IPS-20b (cell line): Measurements from ENCODE around the gene XPO6.

Source experiments
- H3K27ac ChIP-seq: one replicate; pipeline ENCODE4 v1.5.1; 2013; ENCODE audit warnings: low read length
- H3K27me3 ChIP-seq: 2 replicates; pipeline ENCODE4 v1.6.1; 2013; ENCODE audit warnings: mild to moderate bottlenecking, low read length, inconsistent platforms; ENCODE audit not compliant: insufficient read depth
- H3K36me3 ChIP-seq: 2 replicates; pipeline ENCODE4 v1.6.1; 2013; ENCODE audit warnings: low read depth, mild to moderate bottlenecking, inconsistent platforms, low read length, moderate library complexity; ENCODE audit not compliant: insufficient read depth
- H3K4me1 ChIP-seq: 2 replicates; pipeline ENCODE4 v1.6.1; 2013; ENCODE audit warnings: mild to moderate bottlenecking, control low read depth, inconsistent platforms, low read length, moderate library complexity; ENCODE audit not compliant: insufficient read depth
- H3K4me3 ChIP-seq: 2 replicates; pipeline ENCODE4 v1.5.1; 2013; ENCODE audit warnings: mild to moderate bottlenecking, low read length, inconsistent platforms
- H3K9ac ChIP-seq: 2 replicates; pipeline ENCODE4 v1.6.1; 2013; ENCODE audit warnings: low read depth, mild to moderate bottlenecking, inconsistent platforms, low read length, moderate library complexity
- H3K9me3 ChIP-seq: 2 replicates; pipeline ENCODE4 v1.6.1; 2013; ENCODE audit warnings: mild to moderate bottlenecking, low read depth, low read length, inconsistent platforms; ENCODE audit not compliant: insufficient read depth

XPO6 gene

GRCh38 chr16:28208131-28208530, 3.6 kb downstream of the XPO6 start:
- H3K9ac ChIP-seq = no peak overlapping the region
- peaks cover 7% of the 10 kb centered on the region; the same call in 1 of the 2 replicates for H3K4me1 ChIP-seq
- H3K27ac ChIP-seq = no peak overlapping the region
- H3K9me3 ChIP-seq = no peaks in the 10 kb centered on the region
- H3K4me3 ChIP-seq = no peak overlapping the region
- H3K27me3 ChIP-seq = no peaks in the 10 kb centered on the region
- peaks cover 58% of the 10 kb centered on the region for H3K36me3 ChIP-seq

DNA sequence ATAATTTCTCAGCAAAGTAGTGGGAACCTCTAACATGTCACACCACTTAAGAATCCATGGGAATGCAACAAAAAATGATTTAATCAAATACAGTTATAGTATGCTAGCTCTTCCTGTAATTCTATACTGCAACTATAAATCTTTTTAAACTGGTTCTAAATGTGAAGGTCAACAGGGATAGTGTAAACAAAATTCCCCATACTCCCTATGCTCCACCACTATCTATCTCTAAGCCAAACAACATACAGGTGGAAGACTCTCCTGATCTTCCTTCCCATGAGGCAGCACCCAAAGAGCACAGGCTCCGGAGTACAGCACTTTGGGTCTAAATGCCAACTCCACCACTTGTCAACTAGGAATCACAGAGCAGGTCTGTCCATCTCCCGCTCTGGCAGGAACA, 4.4 kb downstream of the XPO6 start:
- Histone ChIP-seq H3K9ac (no peak overlapping the region), H3K4me1 (peaks cover 6% of the 10 kb centered on the region; the same call in 1 of the 2 replicates), H3K27me3 (no peaks in the 10 kb centered on the region), H3K36me3 (peaks cover 66% of the 10 kb centered on the region), H3K27ac (no peak overlapping the region), H3K9me3 (no peaks in the 10 kb centered on the region), H3K4me3 (no peak overlapping the region)

DNA sequence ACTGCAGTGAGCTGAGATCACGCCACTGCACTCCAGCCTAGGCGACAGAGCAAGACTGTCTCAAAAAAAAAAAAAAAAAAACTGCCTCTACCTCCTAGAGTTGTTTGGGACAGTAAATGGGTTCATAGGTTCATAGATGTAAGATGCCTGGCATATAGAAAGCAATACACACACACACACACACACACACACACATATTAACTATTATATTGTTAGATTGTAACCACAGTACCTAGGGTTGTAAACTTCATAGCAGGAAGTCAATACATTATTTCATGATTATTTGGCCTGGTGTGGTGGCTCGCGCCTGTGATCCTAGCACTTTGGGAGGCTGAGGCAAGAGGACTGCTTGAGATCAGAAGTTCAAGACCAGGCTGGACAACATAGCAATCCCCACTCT, 5.8 kb downstream of the XPO6 start:
- Histone ChIP-seq H3K36me3 (peaks cover 72% of the 10 kb centered on the region), H3K9me3 (no peaks in the 10 kb centered on the region), H3K27ac (no peak overlapping the region), H3K27me3 (no peaks in the 10 kb centered on the region), H3K4me1 (peaks cover 3% of the 10 kb centered on the region; the same call in 1 of the 2 replicates), H3K9ac (no peak overlapping the region), H3K4me3 (no peak overlapping the region)

- H3K9me3 ChIP-seq = no peaks in the 10 kb centered on the region
- no peak overlapping the region for H3K4me3 ChIP-seq
- no peak overlapping the region for H3K27ac ChIP-seq
- no peaks in the 10 kb centered on the region for H3K27me3 ChIP-seq
- H3K36me3 ChIP-seq = peaks cover 77% of the 10 kb centered on the region
- no peak overlapping the region for H3K9ac ChIP-seq
- H3K4me1 ChIP-seq = no peaks in the 10 kb centered on the region
These were observed 6.5 kb downstream of the XPO6 start for GRCh38 chr16:28205117-28205899.

DNA sequence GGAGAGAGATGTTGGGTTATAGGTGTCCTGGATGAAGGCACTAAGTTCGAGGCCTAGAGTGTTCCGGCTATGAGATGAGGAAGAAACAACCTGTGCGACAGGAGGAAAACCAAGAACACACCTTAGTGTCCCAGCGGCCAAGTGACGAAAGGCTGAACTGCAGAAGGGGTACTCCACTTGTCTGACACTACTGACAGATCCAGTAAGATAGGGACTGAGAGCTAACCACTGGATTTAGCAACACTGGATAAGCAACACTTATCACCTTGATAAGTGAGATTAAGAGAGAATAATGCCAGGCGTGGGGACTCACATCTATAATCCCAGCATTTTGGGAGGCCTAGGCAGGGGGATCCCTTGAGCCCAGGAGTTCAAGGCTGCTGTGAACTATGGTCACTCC, 7.1 kb downstream of the XPO6 start:
- no peak overlapping the region for H3K4me3 ChIP-seq
- peaks cover 83% of the 10 kb centered on the region for H3K36me3 ChIP-seq
- H3K27ac ChIP-seq = no peak overlapping the region
- H3K4me1 ChIP-seq = no peaks in the 10 kb centered on the region
- no peak overlapping the region for H3K9ac ChIP-seq
- H3K27me3 ChIP-seq = no peaks in the 10 kb centered on the region
- H3K9me3 ChIP-seq = no peaks in the 10 kb centered on the region

DNA sequence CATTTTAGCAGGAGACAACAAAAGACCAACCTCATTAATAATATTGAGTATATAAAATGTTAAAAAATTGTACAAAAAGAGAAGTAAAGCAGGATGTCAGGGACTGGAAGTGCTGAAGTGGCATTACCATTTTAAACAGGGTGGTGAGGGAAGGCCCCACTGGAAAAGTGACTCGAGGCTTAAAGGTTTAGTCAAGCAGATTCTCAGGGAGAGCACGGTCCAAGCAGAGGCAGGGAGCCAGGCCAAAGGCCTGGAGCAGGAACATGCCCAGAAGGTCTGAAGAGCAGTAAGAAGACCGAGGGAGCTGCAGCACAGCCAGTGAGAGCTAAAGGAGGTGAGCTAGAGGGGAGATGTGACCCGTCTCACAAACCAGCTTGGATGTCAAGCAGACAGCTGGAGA, 7.6 kb downstream of the XPO6 start:
- Histone ChIP-seq H3K9me3 (no peaks in the 10 kb centered on the region), H3K4me1 (no peaks in the 10 kb centered on the region), H3K4me3 (no peak overlapping the region), H3K9ac (no peak overlapping the region), H3K36me3 (peaks cover 83% of the 10 kb centered on the region), H3K27me3 (no peaks in the 10 kb centered on the region), H3K27ac (no peak overlapping the region)

GRCh38 chr16:28202147-28202746, 9.5 kb downstream of the XPO6 start:
- no peaks in the 10 kb centered on the region for H3K27me3 ChIP-seq
- no peaks in the 10 kb centered on the region for H3K4me1 ChIP-seq
- no peak overlapping the region for H3K9ac ChIP-seq
- peaks cover 63% of the 10 kb centered on the region for H3K36me3 ChIP-seq
- no peak overlapping the region for H3K27ac ChIP-seq
- H3K9me3 ChIP-seq = no peaks in the 10 kb centered on the region
- no peak overlapping the region for H3K4me3 ChIP-seq

DNA sequence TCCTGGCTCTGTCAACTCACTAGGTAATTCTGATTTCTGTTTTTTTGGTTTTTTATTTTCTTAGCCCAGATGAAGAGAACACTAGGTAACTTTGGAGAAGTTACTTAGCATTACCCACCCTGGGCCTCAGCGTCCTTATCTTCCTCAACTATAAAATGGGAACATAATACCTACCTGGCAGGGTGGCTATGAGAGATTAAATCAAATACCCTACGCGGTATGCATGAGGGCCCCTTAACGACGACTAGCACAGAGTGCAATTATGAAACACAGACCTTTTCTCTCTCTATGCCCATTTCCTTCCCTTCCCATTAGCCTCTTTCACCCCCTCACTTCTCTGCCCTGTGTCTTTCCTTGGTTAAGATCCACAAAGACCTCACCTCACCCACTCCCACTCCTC, 11.1 kb downstream of the XPO6 start:
- no peak overlapping the region for H3K9ac ChIP-seq
- peaks cover 50% of the 10 kb centered on the region for H3K36me3 ChIP-seq
- no peaks in the 10 kb centered on the region for H3K4me1 ChIP-seq
- no peak overlapping the region for H3K4me3 ChIP-seq
- no peaks in the 10 kb centered on the region for H3K27me3 ChIP-seq
- H3K9me3 ChIP-seq = no peaks in the 10 kb centered on the region
- H3K27ac ChIP-seq = no peak overlapping the region

- Histone ChIP-seq H3K9ac (no peak overlapping the region), H3K9me3 (no peaks in the 10 kb centered on the region), H3K27me3 (no peaks in the 10 kb centered on the region), H3K36me3 (peaks cover 10% of the 10 kb centered on the region), H3K4me3 (no peak overlapping the region), H3K27ac (no peak overlapping the region), H3K4me1 (peaks cover 8% of the 10 kb centered on the region; the same call in 1 of the 2 replicates)
These were observed 15.3 kb downstream of the XPO6 start for GRCh38 chr16:28196387-28196987.

DNA sequence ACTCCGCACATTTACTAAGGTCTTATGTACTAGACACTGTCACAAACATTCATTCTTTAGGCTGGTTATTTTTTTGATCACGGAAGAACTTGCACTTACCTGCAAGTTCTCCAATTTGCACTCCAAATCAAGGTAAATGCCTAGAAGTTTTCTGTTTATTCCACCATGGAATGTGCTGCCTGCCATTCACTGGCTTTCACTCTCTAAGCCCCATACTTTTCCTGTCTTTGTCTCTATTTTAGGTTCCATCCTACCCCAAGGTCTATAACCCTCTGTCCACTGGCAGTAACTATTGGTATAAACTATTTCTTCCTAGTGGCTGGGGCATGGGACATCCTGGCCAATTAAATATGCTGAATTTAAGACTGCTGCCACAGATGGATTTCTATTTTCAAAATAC, 15.9 kb downstream of the XPO6 start:
- Histone ChIP-seq H3K36me3 (peaks cover 10% of the 10 kb centered on the region), H3K27ac (no peak overlapping the region), H3K4me3 (no peak overlapping the region), H3K9ac (no peak overlapping the region), H3K27me3 (no peaks in the 10 kb centered on the region), H3K9me3 (no peaks in the 10 kb centered on the region), H3K4me1 (peaks cover 8% of the 10 kb centered on the region; the same call in 1 of the 2 replicates)

DNA sequence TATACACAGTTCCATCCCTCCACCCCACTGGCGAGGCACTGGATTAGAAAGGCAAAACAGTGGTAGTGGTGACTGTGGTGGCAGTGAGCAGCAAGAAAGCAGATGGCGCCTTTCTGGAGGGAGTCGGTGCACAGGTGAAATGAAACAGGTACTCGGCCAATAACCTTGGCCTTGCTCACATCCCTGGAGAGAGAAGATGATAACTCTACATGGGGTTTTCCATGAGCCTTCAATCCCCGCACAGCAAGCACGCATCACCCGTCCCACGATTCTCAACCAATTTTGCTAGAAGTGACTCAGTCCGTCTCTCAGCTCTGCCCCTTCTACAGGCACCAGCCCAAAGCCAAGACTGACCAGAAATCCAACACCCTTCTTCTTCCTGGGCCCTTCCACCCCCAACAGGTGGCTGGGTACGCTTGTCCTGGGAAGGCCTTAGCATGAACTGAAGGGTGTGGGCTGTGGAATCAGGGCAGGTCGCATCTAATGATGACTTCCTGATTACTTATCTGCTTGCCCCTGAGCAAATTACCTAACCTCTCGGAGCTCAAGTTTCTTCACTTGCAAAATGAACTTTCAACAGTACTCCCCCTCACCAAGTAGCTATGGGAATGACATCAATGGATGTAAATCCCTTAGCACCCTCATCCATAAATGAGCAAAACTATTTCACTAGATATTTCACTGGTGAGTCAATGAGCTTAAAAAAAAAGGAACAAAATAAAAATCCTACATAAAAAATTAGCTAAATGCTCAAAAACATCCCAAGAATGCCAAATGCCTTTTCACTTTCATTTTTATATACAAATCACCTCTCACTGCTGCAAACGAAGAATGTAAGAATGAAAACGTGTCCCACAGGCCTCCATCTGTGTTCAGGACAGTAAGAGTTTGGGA, 18.0 kb downstream of the XPO6 start:
- Histone ChIP-seq H3K9ac (no peak overlapping the region), H3K4me1 (peaks cover 12% of the 10 kb centered on the region; the same call in 1 of the 2 replicates), H3K27ac (no peak overlapping the region), H3K4me3 (no peak overlapping the region), H3K36me3 (peaks cover 3% of the 10 kb centered on the region; the same call in 1 of the 2 replicates), H3K27me3 (no peaks in the 10 kb centered on the region), H3K9me3 (no peaks in the 10 kb centered on the region)
